Measurements from ENCODE around the gene MOB2. TPM values are rescaled to one million over a fixed set of nuclear protein-coding genes. Genes with fewer than 3 reads are reported as not detected.
"Not testable (repeated sequence)": the region's sequence is repeated elsewhere in the genome, so short reads cannot be mapped to it uniquely, and the experiment has no call there.

Gene MOB2
- total and polyA plus RNA-seq, 2 of the 13 experiments (the other 11 are each of a cell fraction or from before 2014, with no cell fraction given), result 21.8 to 27.7 TPM

DNA sequence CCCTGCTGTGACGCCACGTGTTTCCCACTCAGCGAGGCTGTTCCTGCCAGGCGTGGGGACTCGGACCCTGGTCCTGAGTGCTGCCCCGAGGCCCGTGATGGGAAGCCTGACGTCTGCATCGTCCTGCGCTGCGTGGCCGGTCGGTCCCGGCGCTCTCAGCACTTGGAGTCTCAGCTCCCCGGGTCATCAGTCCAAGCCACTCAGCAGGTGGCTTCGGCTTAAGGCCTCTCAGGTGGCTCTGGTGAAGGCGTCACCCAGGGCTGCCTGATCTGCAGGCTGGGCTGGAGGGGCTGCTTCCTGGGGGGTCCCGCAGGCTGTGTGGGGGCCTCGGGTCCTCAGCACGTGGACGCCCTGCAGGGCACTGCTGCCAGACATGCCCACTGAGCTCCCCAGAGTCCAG lies 61.6 kb downstream of the MOB2 start:
- Histone ChIP-seq H3K27me3 (ENCODE audit: control insufficient read depth in 1 of 2, insufficient read depth in 2 of 2, low read length in 2 of 2) (peaks cover 12 to 24% of the 10 kb centered on the region in 2 experiments; a peak in 4 of 5 replicates), H2AFZ (ENCODE audit: low read length) (no peak overlapping the region), H3K27ac (ENCODE audit: extremely low read length, insufficient read depth, low read length) (no peak overlapping the region), H3K4me2 (ENCODE audit: low read depth, low read length) (no peak overlapping the region), H3K79me2 (ENCODE audit: insufficient read depth, low read length) (no peaks in the 10 kb centered on the region), H3K4me3 (replicated peaks in 1 of 3; ENCODE audit: insufficient read depth in 1 of 3, low read depth in 2 of 3, low read length in 3 of 3) (no peak overlapping the region), H3K9me3 (ENCODE audit: low read length) (no peaks in the 10 kb centered on the region), H3K9ac (ENCODE audit: insufficient read depth, low read depth, low read length) (no peak overlapping the region), H4K20me1 (ENCODE audit: insufficient read depth, low read length) (peaks cover 11% of the 10 kb centered on the region; the same call in 1 of the 2 replicates), H3K4me1 (ENCODE audit: insufficient read depth, low read length) (no peaks in the 10 kb centered on the region), H3K36me3 (replicated peaks in 1 of 2; ENCODE audit: control insufficient read depth in 1 of 2, insufficient read depth in 2 of 2, low read length in 2 of 2) (no peaks in the 10 kb centered on the region)
- WGBS (ENCODE audit: low lambda C conversion rate), result no CpG with 5 or more reads among the region's 22 CpGs
- ChIA-PET CTCF (ENCODE audit: low intra/inter-chr PET ratio, low total read pairs) (no interaction called here), POLR2A (no interaction called here)
- intact Hi-C loops (cut with micrococcal nuclease; ENCODE audit: unreplicated experiment) (no loop called here), in situ Hi-C loops (cut with HindIII; ENCODE audit: extremely low pct_ligation_motif_present, low pct_unique_long_range_greater_than_20kb) (no loop called here)
- DNase-seq (ENCODE audit: low spot score) (no peak), FAIRE-seq (no peak), ATAC-seq (no peak)
- TF ChIP-seq, protein P1, sequence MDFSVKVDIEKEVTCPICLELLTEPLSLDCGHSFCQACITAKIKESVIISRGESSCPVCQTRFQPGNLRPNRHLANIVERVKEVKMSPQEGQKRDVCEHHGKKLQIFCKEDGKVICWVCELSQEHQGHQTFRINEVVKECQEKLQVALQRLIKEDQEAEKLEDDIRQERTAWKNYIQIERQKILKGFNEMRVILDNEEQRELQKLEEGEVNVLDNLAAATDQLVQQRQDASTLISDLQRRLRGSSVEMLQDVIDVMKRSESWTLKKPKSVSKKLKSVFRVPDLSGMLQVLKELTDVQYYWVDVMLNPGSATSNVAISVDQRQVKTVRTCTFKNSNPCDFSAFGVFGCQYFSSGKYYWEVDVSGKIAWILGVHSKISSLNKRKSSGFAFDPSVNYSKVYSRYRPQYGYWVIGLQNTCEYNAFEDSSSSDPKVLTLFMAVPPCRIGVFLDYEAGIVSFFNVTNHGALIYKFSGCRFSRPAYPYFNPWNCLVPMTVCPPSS (IDR thresholded peaks at IDR 0.05), result no peak
- no peak for TF ChIP-seq ZNF30 (CRISPR knock-in tag; IDR thresholded peaks at IDR 0.05)
- TF ChIP-seq HOXA3 (CRISPR knock-in tag; IDR thresholded peaks at IDR 0.05), result no peak
- peak; percentile 27; the same call in 1 of the 2 replicates for TF ChIP-seq ZNF768 (CRISPR knock-in tag; IDR thresholded peaks at IDR 0.05)
- BruUV-seq (replicated peaks), result no TSS peak

- POLR2A ChIA-PET; CTCF ChIA-PET (ENCODE audit: low intra/inter-chr PET ratio, low total read pairs); ATAC-seq; H2AFZ ChIP-seq (ENCODE audit: low read length); DNase-seq (ENCODE audit: low spot score); BruUV-seq (replicated peaks); H3K9ac ChIP-seq (ENCODE audit: insufficient read depth, low read depth, low read length); intact Hi-C loops (cut with micrococcal nuclease; ENCODE audit: unreplicated experiment); in situ Hi-C loops (cut with HindIII; ENCODE audit: extremely low pct_ligation_motif_present, low pct_unique_long_range_greater_than_20kb); H3K36me3 ChIP-seq (replicated peaks in 1 of 2; ENCODE audit: control insufficient read depth in 1 of 2, insufficient read depth in 2 of 2, low read length in 2 of 2); H3K4me1 ChIP-seq (ENCODE audit: insufficient read depth, low read length); H3K4me3 ChIP-seq (replicated peaks in 1 of 3; ENCODE audit: insufficient read depth in 1 of 3, low read depth in 2 of 3, low read length in 3 of 3); H4K20me1 ChIP-seq (ENCODE audit: insufficient read depth, low read length); FAIRE-seq; H3K79me2 ChIP-seq (ENCODE audit: insufficient read depth, low read length); H3K27ac ChIP-seq (ENCODE audit: extremely low read length, insufficient read depth, low read length); H3K4me2 ChIP-seq (ENCODE audit: low read depth, low read length); H3K9me3 ChIP-seq (ENCODE audit: low read length): not testable (repeated sequence)
- H3K27me3 ChIP-seq (ENCODE audit: control insufficient read depth in 1 of 2, insufficient read depth in 2 of 2, low read length in 2 of 2), result peaks cover 12 to 24% of the 10 kb centered on the region in 2 experiments; a peak in 4 of 5 replicates
- WGBS (ENCODE audit: low lambda C conversion rate), result 80% methylated on average over 1 of the region's 22 CpGs
These were observed 63.2 kb downstream of the MOB2 start for GRCh38 chr11:1423406-1423805.
